ENCODE measurements around the gene GRIK2.

Gene GRIK2

DNA sequence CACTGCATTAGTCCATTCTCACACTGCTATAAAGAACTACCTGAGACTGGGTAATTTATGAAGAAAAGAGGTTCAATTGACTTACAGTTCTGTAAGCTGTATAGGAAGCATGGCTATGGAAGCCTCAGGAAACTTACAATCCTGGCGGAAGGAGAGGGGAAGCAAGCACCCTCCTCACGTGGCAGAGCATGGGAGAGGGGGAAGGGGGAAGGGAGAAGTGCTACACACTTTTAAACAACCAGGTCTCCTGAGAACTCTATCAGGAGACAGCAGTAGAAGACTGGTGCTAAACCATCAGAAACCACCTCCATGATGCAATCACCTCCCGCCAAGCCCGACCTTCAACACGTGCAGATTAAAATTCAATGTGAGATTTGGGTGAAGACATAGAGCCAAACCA is 494.0 kb downstream of the GRIK2 start:
- no peak for DNase-seq (ENCODE audit: low read depth)

GRCh38 chr6:101907356-101908217 is 514.1 kb downstream of the GRIK2 start:
- no peak for DNase-seq (ENCODE audit: low read depth)

GRCh38 chr6:101909366-101909765 is 515.9 kb downstream of the GRIK2 start:
- DNase-seq (ENCODE audit: low read depth) = no peak

DNA sequence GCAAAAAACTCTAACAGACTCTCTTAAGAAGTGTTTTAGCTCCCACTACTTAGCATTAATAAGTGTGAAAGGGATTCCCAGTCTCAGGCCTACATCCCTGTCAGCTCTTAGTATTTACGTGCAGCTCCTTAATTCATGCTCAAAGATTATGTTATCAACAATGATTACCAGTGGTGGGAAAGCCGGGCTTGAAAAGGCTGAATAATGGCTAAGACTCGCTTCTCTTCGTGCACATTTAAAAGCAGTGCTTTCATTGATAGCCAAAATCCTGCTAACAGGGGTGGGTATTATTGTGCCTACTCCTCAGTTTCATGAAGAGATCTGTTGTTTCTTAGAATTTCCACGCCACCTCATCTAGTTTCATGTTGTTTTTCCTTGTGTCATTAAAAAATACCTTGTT is 518.8 kb downstream of the GRIK2 start:
- no peak for DNase-seq (ENCODE audit: low read depth)

GRCh38 chr6:101918471-101918870 is 525.0 kb downstream of the GRIK2 start:
- no peak for DNase-seq (ENCODE audit: low read depth)

- DNase-seq (ENCODE audit: low read depth) = no peak
Observed at GRCh38 chr6:101921829-101922450, 528.4 kb downstream of the GRIK2 start.

GRCh38 chr6:101926149-101926925 is 532.8 kb downstream of the GRIK2 start:
- DNase-seq (ENCODE audit: low read depth) = no peak

DNA sequence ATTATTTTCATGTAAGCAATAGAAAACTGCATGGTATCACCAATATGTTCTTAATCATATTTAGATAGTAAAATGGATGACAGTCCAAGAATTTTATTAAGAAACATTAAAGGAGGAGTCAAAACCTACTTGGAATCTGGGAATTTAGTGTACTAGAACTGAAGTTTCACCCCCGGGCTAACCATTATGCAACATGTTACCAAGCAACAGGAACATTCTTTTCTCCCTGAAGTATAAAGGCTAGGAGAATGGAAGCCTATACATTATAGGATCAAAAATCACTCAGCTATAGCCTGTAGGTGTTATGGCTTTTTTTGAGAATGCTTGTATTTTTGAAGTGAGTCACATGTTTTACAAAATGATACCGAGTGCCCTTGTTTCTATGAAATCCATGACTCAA is 538.3 kb downstream of the GRIK2 start:
- DNase-seq (ENCODE audit: low read depth) = no peak

- no peak for DNase-seq (ENCODE audit: low read depth)
Observed at GRCh38 chr6:101932704-101933103, 539.2 kb downstream of the GRIK2 start.

GRCh38 chr6:101935732-101936131 is 542.2 kb downstream of the GRIK2 start:
- DNase-seq (ENCODE audit: low read depth) = no peak

DNA sequence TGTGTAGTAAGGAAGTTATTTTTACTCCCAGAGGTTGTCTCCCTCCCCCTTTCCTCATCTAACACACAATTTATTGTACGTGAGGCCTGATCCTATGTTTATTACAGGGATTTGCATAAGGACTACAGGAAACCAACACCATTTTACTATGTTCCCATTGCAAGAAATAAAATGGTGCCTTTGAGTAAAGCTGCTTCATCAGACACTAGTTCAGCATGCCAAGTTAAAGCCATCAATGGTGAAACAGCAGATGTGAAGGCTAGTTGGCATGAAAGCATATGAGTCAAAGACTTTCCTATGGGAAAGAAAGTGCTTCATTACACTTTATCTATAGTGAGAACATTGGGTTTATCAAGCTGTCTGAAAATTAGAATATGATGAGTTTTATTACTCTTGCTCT is 543.0 kb downstream of the GRIK2 start:
- no peak for DNase-seq (ENCODE audit: low read depth)

GRCh38 chr6:101937108-101937507 is 543.6 kb downstream of the GRIK2 start:
- DNase-seq (ENCODE audit: low read depth) = no peak

DNA sequence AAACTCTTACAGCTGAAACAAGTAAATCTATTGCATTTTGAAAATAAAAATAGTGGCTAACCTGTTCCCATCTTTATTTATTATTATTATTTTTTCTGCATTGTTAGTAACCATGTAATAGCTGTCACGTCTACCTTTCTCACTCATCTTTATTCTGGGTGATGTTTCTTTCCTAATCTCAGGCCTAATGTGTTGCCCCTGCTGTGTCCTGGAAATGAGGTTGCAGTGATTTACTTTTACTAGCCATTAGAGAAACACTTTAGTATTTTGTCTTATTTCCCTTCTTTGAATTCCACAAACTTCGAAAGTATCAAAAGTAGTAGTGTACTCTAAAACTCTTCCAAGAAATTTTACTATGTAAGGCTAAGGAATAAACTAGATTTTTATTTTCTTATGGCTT is 546.9 kb downstream of the GRIK2 start:
- DNase-seq (ENCODE audit: low read depth) = no peak

- no peak for DNase-seq (ENCODE audit: low read depth)
Observed at GRCh38 chr6:101956961-101957360, 563.5 kb downstream of the GRIK2 start.

DNA sequence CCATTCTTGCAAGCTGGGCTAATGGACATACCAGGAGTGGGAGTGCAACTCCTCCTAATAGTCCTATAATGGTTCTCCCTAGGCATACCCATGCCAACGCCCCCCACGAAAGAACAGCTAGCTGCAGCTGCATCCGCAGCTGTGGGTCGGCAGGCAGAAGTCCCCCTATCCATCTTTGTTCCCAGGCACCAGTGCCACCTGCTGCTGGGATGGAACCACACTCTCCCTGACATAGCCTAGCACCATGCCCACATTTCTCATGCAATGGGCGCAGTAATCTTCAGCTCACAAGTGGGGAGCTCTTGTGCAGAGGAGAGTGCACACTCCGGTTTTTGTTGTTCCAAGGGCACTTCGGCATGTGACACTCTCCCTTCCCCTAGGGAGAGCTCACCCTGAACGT is 567.8 kb downstream of the GRIK2 start:
- DNase-seq (ENCODE audit: low read depth) = no peak

- DNase-seq (ENCODE audit: low read depth) = no peak
Observed at GRCh38 chr6:101980924-101981323, 587.4 kb downstream of the GRIK2 start.

- DNase-seq (ENCODE audit: low read depth) = no peak
Observed at GRCh38 chr6:101986476-101986875, 593.0 kb downstream of the GRIK2 start.

DNA sequence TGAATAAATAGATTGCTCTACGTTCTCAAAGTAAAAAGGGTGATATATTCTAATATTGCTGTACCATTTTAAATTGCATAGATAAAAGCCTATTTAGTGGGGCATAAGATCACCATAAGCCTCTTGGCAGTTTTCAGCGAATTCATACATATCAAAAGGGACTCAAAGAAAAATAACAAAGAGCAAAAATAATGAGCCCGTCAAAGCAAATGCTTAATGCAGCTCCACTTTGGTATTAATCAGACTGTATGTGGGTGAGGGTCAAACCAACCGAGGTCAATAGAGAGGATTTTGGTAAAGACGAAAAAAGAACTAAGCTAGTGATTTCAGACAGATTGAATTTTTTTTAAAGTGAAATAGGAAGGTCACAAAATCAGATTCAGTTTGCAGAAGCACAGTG is 598.8 kb downstream of the GRIK2 start:
- no peak for DNase-seq (ENCODE audit: low read depth)

DNA sequence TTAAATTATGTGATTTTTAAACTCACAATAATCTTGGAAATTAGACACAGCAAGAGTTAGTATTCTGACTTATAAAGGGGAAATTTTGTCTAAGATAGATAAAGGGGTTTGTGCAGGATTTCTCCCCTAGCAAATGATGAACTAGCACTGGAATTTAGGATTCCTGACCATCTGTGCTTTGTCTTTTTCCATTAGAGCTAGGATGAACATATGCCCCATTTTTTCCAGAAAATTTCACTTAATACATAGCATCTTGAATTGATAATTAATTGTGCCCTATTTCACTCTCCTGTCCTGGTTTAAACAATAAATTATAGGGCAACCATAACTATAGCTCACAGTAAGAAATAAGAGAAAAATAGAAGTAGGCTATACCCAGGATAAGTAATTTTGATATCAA is 601.0 kb downstream of the GRIK2 start:
- DNase-seq (ENCODE audit: low read depth) = no peak

DNA sequence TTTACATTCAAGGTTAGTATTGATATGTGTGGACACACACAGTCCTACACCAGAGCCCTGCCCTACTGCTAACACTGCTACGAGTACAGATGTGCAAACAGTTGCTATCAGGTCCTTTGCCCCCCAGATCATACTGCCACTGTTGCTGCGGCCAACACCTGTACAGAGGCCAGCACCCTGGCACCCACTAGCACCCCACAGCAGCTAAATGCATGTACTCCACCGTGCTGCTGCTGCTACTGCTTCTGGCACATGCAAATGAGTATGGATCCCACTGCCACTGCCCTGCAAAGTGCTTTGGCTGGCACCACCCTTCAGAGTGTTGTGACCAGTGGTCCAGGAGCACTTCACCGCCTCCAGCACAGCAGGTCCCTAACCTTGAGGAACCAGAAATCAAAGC is 621.9 kb downstream of the GRIK2 start:
- no peak for DNase-seq (ENCODE audit: low read depth)

DNA sequence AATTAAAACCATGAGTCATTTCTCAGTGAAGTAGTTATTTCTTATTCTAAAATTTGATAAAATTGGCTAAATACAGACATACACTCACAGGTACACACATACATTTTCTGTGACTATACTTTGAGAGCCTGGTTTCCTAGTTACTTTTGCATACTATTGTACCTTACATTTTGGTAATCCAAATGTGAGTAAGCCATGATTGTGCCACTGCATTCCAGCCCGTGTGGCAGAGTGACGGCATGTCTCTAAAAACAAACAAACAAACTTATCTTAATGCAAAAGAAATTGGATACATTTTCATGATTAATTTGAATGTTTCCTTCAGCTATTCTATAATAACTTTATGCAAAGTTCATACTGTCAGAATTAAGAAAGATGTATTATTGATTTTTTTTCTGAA is 628.8 kb downstream of the GRIK2 start:
- no peak for DNase-seq (ENCODE audit: low read depth)

- DNase-seq (ENCODE audit: low read depth) = no peak
Observed at GRCh38 chr6:102022803-102023202, 629.3 kb downstream of the GRIK2 start.

Data from stimulated activated CD8-positive, alpha-beta memory T cell treated with anti-CD3 and anti-CD28 coated beads, Interleukin-12 subunit alpha, Interleukin-12 subunit beta, amount 100 ng/mL, for 1 hour (primary cell).